Measurements from ENCODE around the gene CAMK4. TPM values are rescaled to one million over a fixed set of nuclear protein-coding genes. Genes with fewer than 3 reads are reported as not detected.

CAMK4 gene
- total and polyA plus RNA-seq, 2 of the 8 experiments (the other 6 are each of a cell fraction or from before 2014, with no cell fraction given) = 1.8 to 8.3 TPM

- Histone ChIP-seq H3K4me2 (ENCODE audit: insufficient read depth in 1 of 2, low read depth in 2 of 2, low read length in 2 of 2) (no peak overlapping the region), H3K4me3 (ENCODE audit: extremely low read depth in 1 of 4, insufficient read depth in 2 of 4, low read depth in 3 of 4, low read length in 4 of 4) (no peak overlapping the region), H2BK20ac (ENCODE audit: low read length) (no peak overlapping the region), H3K9ac (replicated peaks in 1 of 4; ENCODE audit: extremely low read depth in 1 of 4, low read depth in 3 of 4, low read length in 3 of 4) (no peak overlapping the region), H4K5ac (ENCODE audit: insufficient read length, low read depth, low read length) (no peak overlapping the region), H3K27ac (ENCODE audit: low read depth, low read length) (no peak overlapping the region), H2BK12ac (ENCODE audit: low read depth, low read length) (no peak overlapping the region), H2AK5ac (ENCODE audit: low read depth, low read length) (no peak overlapping the region), H3K23me2 (ENCODE audit: low read depth, low read length) (no peaks in the 10 kb centered on the region), H4K8ac (ENCODE audit: extremely low read depth, insufficient read depth, low read length) (no peak overlapping the region), H4K91ac (replicated peaks; ENCODE audit: insufficient read length, low read length) (no peak overlapping the region), H3K79me2 (ENCODE audit: control insufficient read depth in 1 of 2, insufficient read depth in 2 of 2, low read length in 2 of 2) (no peaks in the 10 kb centered on the region), H3K18ac (ENCODE audit: extremely low read depth, low read length) (no peak overlapping the region), H3K14ac (ENCODE audit: insufficient read length) (no peak overlapping the region), H2BK15ac (ENCODE audit: low read length) (no peak overlapping the region), H2BK5ac (ENCODE audit: low read depth, low read length) (no peak overlapping the region), H4K20me1 (replicated peaks in 1 of 2; ENCODE audit: control insufficient read depth in 1 of 2, insufficient read depth in 2 of 2, low read length in 2 of 2) (no peaks in the 10 kb centered on the region), H3K27me3 (replicated peaks in 1 of 4; ENCODE audit: control insufficient read depth in 3 of 4, extremely low read depth in 1 of 4, insufficient read depth in 3 of 4, low read length in 3 of 4) (no peaks in the 10 kb centered on the region), H3K4me1 (replicated peaks in 1 of 4; ENCODE audit: control insufficient read depth in 3 of 4, insufficient read depth in 4 of 4, low read length in 3 of 4) (peaks cover 0 to 3% (median 0%) of the 10 kb centered on the region in 4 experiments; a peak in 3 of 7 replicates), H2AFZ (ENCODE audit: low read length) (no peak overlapping the region), H3K36me3 (ENCODE audit: control insufficient read depth in 2 of 4, insufficient read depth in 4 of 4, low read length in 3 of 4) (no peaks in the 10 kb centered on the region), H3K4ac (replicated peaks; ENCODE audit: insufficient read length, low read depth, low read length) (no peak overlapping the region), H2BK120ac (replicated peaks; ENCODE audit: low read depth, low read length) (no peak overlapping the region), H3K23ac (ENCODE audit: insufficient read length) (no peak overlapping the region), H3K79me1 (ENCODE audit: low read depth, low read length) (no peaks in the 10 kb centered on the region), H3K56ac (replicated peaks; ENCODE audit: insufficient read length, low read depth, low read length) (no peak overlapping the region), H3K9me3 (ENCODE audit: insufficient read depth in 2 of 2, low read depth in 1 of 2, low read length in 1 of 2) (no peaks in the 10 kb centered on the region)
- DNase-seq (ENCODE audit: low read depth in 1 of 2, low spot score in 2 of 2) (no peak), FAIRE-seq (no peak)
- 73% methylated on average over 1 of the region's 1 CpG; no CpG with 5 or more reads in 1 of the 2 experiments for WGBS, 2 experiments (ENCODE audit: extremely low coverage in 1 of 2, insufficient coverage in 1 of 2, insufficient read length in 1 of 2, insufficient replicate concordance in 2 of 2, low coverage in 1 of 2, low lambda C conversion rate in 2 of 2, missing lambda C conversion rate in 1 of 2)
- CTCF ChIA-PET (ENCODE audit: partially characterized antibody) = no interaction called here
- TF ChIP-seq ZNF274 (IDR thresholded peaks at IDR 0.05; ENCODE audit: borderline replicate concordance, extremely low read depth, low read length) (no peak), HDAC2 (IDR thresholded peaks at IDR 0.05; ENCODE audit: borderline replicate concordance in 1 of 2, low read depth in 2 of 2, low read length in 2 of 2) (no peak), SIX5 (IDR thresholded peaks at IDR 0.05; ENCODE audit: low read depth, low read length) (no peak)
- TF ChIP-seq, protein P1, sequence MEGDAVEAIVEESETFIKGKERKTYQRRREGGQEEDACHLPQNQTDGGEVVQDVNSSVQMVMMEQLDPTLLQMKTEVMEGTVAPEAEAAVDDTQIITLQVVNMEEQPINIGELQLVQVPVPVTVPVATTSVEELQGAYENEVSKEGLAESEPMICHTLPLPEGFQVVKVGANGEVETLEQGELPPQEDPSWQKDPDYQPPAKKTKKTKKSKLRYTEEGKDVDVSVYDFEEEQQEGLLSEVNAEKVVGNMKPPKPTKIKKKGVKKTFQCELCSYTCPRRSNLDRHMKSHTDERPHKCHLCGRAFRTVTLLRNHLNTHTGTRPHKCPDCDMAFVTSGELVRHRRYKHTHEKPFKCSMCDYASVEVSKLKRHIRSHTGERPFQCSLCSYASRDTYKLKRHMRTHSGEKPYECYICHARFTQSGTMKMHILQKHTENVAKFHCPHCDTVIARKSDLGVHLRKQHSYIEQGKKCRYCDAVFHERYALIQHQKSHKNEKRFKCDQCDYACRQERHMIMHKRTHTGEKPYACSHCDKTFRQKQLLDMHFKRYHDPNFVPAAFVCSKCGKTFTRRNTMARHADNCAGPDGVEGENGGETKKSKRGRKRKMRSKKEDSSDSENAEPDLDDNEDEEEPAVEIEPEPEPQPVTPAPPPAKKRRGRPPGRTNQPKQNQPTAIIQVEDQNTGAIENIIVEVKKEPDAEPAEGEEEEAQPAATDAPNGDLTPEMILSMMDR (IDR thresholded peaks at IDR 0.05; ENCODE audit: control extremely low read depth in 1 of 3, insufficient read depth in 1 of 3, low read depth in 1 of 3, low read length in 3 of 3) = no peak
- POLR2A ChIA-PET (ENCODE audit: partially characterized antibody) = no interaction called here
These were observed 201.0 kb downstream of the CAMK4 start for GRCh38 chr5:111425205-111425604.

All from H1 (cell line).